NCI-H2196 treated with DMSO at 0.1 percent for 48 hours (cell line): ENCODE results near the gene PIEZO2.
"Not testable (repeated sequence)": the region's sequence is repeated elsewhere in the genome, so short reads cannot be mapped to it uniquely, and the experiment has no call there.

ENCODE experiments used
- DNase-seq: peaks from one replicate; lab custom pipeline; 2025; ENCODE audit not compliant: unreplicated experiment; lab: John Stamatoyannopoulos, UW

PIEZO2 gene

GRCh38 chr18:11149441-11150270 is at the start of gene PIEZO2:
TSS of gene PIEZO2 (minus strand) at chr18:11149569. CDS start at chr18:11148588, 981 bp downstream.
- DNase-seq = no peak

GRCh38 chr18:11183637-11184036 is 34.3 kb upstream of the PIEZO2 start:
- no peak for DNase-seq

GRCh38 chr18:11181629-11182028 is 32.3 kb upstream of the PIEZO2 start:
- DNase-seq = not testable (repeated sequence)

- DNase-seq = no peak
Observed at GRCh38 chr18:11179959-11180519, 30.7 kb upstream of the PIEZO2 start.

- no peak for DNase-seq
Observed at GRCh38 chr18:11178951-11179549, 29.7 kb upstream of the PIEZO2 start.

- DNase-seq = no peak
Observed at GRCh38 chr18:11177382-11177781, 28.0 kb upstream of the PIEZO2 start.

- no peak for DNase-seq
Observed at GRCh38 chr18:11176481-11176881, 27.1 kb upstream of the PIEZO2 start.

- DNase-seq = no peak
Observed at GRCh38 chr18:11175266-11175979, 26.1 kb upstream of the PIEZO2 start.

- not testable (repeated sequence) for DNase-seq
Observed at GRCh38 chr18:11174179-11174578, 24.8 kb upstream of the PIEZO2 start.

GRCh38 chr18:11167778-11168177 is 18.4 kb upstream of the PIEZO2 start:
- DNase-seq = no peak

- DNase-seq = no peak
Observed at GRCh38 chr18:11165952-11166351, 16.6 kb upstream of the PIEZO2 start.

- DNase-seq = no peak
Observed at GRCh38 chr18:11165138-11165537, 15.8 kb upstream of the PIEZO2 start.

GRCh38 chr18:11163665-11164064 is 14.3 kb upstream of the PIEZO2 start:
- no peak for DNase-seq

GRCh38 chr18:11162889-11163288 is 13.5 kb upstream of the PIEZO2 start:
- DNase-seq = no peak

GRCh38 chr18:11162462-11162861 is 13.1 kb upstream of the PIEZO2 start:
- no peak for DNase-seq

- no peak for DNase-seq
Observed at GRCh38 chr18:11160313-11160712, 10.9 kb upstream of the PIEZO2 start.

- no peak for DNase-seq
Observed at GRCh38 chr18:11159844-11160243, 10.5 kb upstream of the PIEZO2 start.

- DNase-seq = no peak
Observed at GRCh38 chr18:11156978-11157377, 7.6 kb upstream of the PIEZO2 start.

GRCh38 chr18:11155034-11155759 is 5.8 kb upstream of the PIEZO2 start:
- no peak for DNase-seq

- peak; percentile 66 for DNase-seq
Observed at GRCh38 chr18:11154368-11154989, 5.1 kb upstream of the PIEZO2 start.
